GM19372 (cell line): Measurements from ENCODE around the gene OSCAR.

Experiments used
- ATAC-seq: cut with Tn5 transposase; IDR thresholded peaks from one replicate; pipeline ENCODE4 v1.9.1; 2021; ENCODE audit warnings: mild to moderate bottlenecking, low read depth, moderate library complexity; ENCODE audit not compliant: unreplicated experiment

OSCAR gene, protein sequence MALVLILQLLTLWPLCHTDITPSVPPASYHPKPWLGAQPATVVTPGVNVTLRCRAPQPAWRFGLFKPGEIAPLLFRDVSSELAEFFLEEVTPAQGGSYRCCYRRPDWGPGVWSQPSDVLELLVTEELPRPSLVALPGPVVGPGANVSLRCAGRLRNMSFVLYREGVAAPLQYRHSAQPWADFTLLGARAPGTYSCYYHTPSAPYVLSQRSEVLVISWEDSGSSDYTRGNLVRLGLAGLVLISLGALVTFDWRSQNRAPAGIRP

GRCh38 chr19:54100561-54100960 lies at the start of gene OSCAR:
Gene OSCAR (minus strand): TSS chr19:54100803. CDS start chr19:54100792, 11 bp downstream.
- no peak for ATAC-seq

GRCh38 chr19:54149021-54149812 lies 48.6 kb upstream of the OSCAR start:
- ATAC-seq = no peak

DNA sequence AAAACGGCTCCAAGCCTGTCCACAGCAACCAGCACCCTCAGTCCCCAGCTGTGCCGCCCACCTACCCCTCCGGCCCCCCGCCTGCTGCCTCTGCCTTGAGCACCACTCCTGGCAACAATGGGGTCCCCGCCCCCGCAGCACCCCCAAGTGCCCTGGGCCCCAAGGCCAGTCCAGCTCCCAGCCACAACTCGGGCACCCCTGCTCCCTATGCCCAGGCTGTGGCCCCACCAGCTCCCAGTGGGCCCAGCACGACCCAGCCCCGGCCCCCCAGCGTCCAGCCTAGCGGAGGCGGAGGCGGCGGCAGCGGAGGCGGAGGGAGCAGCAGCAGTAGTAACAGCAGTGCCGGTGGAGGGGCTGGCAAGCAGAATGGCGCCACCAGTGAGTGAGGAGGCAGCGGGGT lies 47.6 kb upstream of the OSCAR start:
- ATAC-seq = no peak

DNA sequence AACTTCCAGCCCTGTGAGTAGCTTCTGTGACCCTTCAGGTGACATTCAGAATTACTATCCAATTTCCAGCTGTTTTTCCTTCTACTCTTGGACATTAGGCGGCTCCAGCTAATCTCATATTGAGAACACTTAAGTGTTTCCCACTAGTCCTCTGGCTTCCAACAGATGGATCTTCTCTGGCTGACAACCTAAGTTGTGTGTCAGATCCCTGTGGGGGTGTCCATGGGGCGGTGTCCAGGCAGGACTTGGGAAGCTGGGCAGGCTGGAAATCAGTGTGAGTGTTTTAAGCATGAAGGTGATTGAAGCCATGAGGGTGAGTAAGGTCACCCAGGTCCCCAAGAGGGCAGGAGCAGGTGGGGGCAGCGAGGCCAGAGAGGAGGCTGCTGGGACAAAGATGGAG lies 47.1 kb upstream of the OSCAR start:
- ATAC-seq = no peak

DNA sequence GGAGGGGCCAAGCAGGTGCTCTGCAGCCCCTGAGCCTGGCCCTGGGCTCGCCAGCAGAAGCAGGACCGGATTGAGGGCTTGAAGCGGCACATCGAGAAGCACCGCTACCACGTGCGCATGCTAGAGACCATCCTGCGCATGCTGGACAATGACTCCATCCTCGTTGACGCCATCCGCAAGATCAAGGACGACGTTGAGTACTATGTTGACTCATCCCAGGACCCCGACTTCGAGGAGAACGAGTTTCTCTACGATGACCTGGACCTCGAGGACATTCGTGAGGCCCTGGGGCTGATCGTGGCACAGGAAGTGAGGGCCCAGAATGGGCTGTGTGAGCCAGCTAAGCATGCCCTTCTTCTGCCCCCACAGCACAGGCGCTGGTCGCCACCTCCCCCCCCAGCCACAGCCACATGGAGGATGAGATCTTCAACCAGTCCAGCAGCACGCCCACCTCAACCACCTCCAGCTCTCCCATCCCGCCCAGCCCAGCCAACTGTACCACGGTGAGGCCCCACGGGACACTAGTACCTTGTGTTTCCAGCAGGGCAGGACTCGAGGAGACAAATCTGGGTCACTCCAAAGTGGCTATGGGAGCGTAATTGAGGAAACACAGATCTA lies 45.0 kb upstream of the OSCAR start:
- ATAC-seq = no peak

DNA sequence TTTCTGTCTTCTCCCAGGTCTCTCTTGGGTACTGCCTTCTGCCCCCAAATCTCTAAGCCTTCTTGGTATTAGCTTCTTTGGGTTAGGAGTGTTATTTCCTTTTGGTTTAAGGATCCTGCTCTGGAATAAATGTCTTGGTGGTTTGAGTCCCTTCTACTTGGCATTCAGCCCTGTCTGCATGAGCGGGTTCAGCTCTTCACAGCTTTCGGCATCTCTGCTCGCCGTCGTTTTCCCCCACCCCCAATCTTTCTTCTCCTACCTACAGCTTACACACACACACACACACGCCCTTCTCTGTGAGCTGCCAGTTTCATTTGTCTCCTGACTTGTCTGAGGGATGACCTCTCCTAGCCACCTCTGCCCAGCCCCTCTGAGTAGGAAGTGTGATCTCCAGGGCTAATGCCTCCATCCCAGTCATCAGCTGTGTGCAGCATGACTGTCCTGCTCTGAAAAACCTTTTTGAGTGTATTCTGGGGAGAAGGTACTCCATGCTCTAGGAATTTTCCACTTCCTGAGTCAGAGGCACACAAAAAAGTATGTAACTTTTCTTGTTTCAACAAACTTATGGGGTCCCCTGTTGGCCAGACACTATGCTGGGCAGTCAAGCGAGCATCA lies 41.7 kb upstream of the OSCAR start:
- ATAC-seq = no peak

DNA sequence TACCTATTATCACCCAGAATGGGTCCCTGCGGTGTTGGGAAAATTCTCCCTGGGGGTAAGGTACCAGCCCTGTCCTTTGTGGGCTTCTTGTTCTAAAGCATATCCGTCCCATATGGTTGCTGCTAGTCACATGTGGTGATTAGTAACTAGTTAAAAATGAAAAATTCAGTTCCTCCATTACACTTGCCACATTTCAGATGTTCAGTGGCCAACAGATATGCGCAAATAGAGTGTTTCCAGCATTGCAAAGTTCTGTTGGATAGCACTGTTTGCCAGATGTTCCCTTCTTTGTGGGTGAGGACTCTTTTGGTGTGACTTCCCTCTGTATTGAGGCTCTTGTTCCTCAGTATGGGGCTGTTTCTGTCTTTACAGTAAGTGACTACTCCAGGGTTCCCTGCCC lies 40.8 kb upstream of the OSCAR start:
- no peak for ATAC-seq

GRCh38 chr19:54138489-54139256 lies 38.1 kb upstream of the OSCAR start:
- no peak for ATAC-seq

- no peak for ATAC-seq
These were observed 37.3 kb upstream of the OSCAR start, which contains the start of gene CNOT3 for GRCh38 chr19:54137699-54138488. Gene CNOT3 (plus strand): TSS chr19:54137762. CDS start chr19:54142979, 5,217 bp downstream.

DNA sequence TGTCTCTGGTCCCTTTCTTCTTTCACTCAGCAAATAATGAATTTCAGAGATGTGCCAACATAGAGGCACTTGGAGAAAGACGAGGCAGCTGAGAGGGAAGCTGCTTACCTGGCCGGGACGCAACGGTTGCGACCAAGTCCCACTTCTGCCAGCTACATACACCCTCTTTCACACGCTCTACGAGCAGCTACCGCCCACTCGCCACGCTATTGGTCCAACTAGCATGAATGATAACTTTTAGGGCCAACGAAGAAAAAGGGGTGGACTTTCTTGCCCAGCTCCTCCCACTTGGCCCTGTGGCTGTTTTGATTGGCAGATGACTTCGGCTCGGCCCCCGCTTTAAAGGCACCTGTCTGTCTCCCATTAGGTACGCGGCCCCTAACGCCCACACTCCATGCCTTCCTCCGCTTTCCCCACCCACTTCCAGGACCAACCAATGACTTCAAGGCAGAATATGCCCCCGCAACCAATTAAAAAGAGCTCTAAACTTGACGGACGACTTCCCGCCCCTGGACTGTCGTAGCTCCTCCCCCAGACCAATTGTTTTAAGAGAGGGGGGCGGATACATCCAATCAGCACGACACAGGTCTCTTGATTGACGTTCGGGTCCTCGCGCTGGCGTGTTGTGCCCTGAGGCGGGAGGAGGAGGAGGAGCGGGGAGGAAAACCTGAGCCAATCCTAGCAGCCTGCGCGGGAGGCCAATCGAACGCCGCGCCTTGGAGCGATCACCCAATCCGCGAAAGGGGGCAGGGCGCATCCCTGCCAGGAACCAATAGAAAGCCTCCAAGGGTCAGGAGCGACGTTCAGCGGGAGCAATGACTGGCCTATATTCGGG lies 36.5 kb upstream of the OSCAR start:
- ATAC-seq = peak; percentile 70

DNA sequence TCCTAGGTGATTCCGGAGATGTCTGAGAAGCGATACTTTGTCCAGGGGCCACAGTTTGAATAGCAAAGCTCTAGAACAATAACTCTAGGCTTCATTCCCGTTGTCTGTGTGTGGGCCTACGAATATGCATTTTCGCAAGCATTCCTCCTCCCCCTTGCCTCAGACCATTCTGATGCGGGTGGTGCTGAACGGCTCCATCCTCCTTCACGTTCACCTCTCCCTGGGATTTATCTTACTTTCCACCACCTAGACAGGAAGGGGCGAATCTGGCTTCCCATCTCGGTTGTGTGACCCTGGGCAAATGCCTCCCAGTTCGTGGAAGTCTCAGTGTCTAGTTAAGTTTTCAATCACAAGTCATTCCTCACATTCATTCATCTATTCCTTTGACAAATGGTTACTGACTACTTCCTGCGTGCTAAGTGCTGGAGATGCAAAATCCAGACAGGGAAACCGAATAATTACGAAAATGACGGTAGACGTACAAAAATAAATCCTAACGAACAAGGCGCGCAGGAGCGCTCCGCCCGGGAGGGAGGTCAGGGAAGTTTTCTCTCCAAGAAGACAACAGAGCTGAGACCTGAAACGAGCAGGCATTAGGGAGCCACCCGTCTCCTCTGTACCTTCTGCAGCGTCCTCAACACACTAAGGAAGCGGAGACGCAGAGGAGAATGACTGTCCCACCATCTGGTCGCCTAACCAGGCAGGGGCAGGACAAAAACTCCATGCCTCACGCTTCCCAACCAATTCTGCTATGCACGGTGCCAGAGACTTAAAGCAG lies 35.7 kb upstream of the OSCAR start:
- ATAC-seq = no peak

DNA sequence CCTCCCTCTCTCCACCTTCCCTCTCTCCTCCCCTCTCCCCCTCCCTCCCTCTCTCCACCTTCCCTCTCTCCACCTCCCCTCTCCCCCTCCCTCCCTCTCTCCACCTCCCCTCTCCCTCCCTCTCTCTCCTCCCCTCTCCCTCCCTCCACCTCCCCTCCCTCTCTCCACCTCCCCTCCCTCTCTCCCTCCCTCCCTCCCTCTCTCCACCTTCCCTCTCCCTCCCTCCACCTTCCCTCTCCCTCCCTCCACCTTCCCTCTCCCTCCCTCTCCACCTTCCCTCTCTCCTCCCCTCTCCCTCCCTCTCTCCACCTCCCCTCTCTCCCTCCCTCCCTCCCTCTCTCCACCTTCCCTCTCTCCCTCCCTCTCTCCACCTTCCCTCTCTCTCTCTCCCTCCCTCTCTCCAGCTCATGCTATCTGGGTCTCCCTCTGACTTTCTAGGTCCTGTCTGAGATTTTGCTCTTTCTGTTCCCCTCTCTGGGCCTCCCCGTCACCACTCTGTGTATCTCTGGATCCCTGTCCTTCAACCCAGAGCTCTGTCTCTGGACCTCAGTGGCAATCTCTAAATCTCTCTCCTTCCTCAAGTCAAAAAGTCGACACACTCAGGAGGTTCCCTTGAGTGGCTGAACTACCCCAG lies 33.5 kb upstream of the OSCAR start:
- no peak for ATAC-seq

- no peak for ATAC-seq
These were observed 32.8 kb upstream of the OSCAR start for GRCh38 chr19:54133312-54133956.

DNA sequence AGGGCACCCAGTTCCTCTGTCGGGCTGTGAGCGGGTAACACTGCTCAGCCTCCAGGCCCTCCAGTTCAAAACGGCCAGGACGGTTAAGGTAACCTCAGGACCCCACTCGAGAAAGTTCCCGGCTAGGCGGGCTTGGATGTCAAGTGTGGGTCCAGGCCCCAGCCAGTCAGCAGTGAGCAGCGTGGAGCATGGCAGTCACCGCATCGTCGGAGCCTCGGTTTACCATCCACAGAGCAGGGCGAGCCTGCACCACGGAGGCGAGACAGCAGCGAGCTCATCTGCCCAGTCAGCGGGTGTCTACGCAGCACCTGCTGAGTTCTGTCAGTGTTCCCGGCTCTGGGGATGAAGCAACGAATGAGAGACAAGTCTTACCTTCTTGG lies 29.0 kb upstream of the OSCAR start:
- no peak for ATAC-seq

GRCh38 chr19:54128796-54129616 lies 28.4 kb upstream of the OSCAR start:
- ATAC-seq = no peak

- no peak for ATAC-seq
These were observed 27.8 kb upstream of the OSCAR start for GRCh38 chr19:54128441-54128725.
